Activated CD8-positive, alpha-beta memory T cell treated with anti-CD3 and anti-CD28 coated beads for 48 hours (primary cell): ENCODE results near the gene PLLP.
A peak's percentile ranks its signal among the peaks of the same experiment; 100 is the strongest.

Source experiments
- DNase-seq, 3 experiments: peaks; one replicate each; pipeline ENCODE4 v3.0.0-alpha.2; 2020; ENCODE audit warnings: low read depth in 2 of 3, low spot score in 2 of 3

The PLLP gene

GRCh38 chr16:57257455-57258070, 26.9 kb downstream of the PLLP start:
- no peak for DNase-seq

- no peak for DNase-seq
Measured at GRCh38 chr16:57256601-57257395, 27.7 kb downstream of the PLLP start.

GRCh38 chr16:57255686-57256415, 28.6 kb downstream of the PLLP start:
- no peak for DNase-seq

- no peak for DNase-seq
Measured at GRCh38 chr16:57253466-57253865, 31.0 kb downstream of the PLLP start.

- no peak for DNase-seq
Measured at GRCh38 chr16:57252148-57252721, 32.2 kb downstream of the PLLP start.

- DNase-seq: no peak
Measured at GRCh38 chr16:57251352-57251751, 33.1 kb downstream of the PLLP start.

- DNase-seq: no peak
Measured at GRCh38 chr16:57245472-57246113, 38.9 kb downstream of the PLLP start.

- peak; percentile 90 to 96 (median 91) for DNase-seq
Measured at GRCh38 chr16:57244767-57245471, 39.6 kb downstream of the PLLP start, which contains the start of gene ARL2BP. Gene ARL2BP, plus strand, starts transcription at chr16:57245259. Its CDS starts 109 bp downstream, at chr16:57245368.

GRCh38 chr16:57244463-57244766, 40.1 kb downstream of the PLLP start:
- DNase-seq: no peak

- DNase-seq: no peak
Measured at GRCh38 chr16:57242650-57243049, 41.8 kb downstream of the PLLP start.

GRCh38 chr16:57240851-57241250, 43.6 kb downstream of the PLLP start:
- no peak for DNase-seq

GRCh38 chr16:57239107-57239506, 45.4 kb downstream of the PLLP start:
- no peak for DNase-seq

- no peak for DNase-seq
Measured at GRCh38 chr16:57238682-57239081, 45.8 kb downstream of the PLLP start.

- DNase-seq: no peak
Measured at GRCh38 chr16:57236022-57236350, 48.5 kb downstream of the PLLP start.

GRCh38 chr16:57235128-57236021, 49.1 kb downstream of the PLLP start:
- no peak for DNase-seq

GRCh38 chr16:57234707-57235092, 49.8 kb downstream of the PLLP start:
- DNase-seq: no peak

GRCh38 chr16:57233944-57234706, 50.3 kb downstream of the PLLP start:
- no peak for DNase-seq

GRCh38 chr16:57231821-57232350, 52.6 kb downstream of the PLLP start:
- no peak for DNase-seq

- no peak for DNase-seq
Measured at GRCh38 chr16:57229079-57229478, 55.4 kb downstream of the PLLP start.
